HuH-7.5 (cell line): Measurements from ENCODE around the gene MICA.
A peak's percentile ranks its signal among the peaks of the same experiment; 100 is the strongest.
"Not testable (repeated sequence)": the region's sequence is repeated elsewhere in the genome, so short reads cannot be mapped to it uniquely, and the experiment has no call there.

Source experiments
- DNase-seq: peaks from one replicate; pipeline ENCODE4 v3.0.0; 2011; ENCODE audit warnings: low spot score

Gene MICA

GRCh38 chr6:31414148-31414770 lies 10.9 kb downstream of the MICA start:
- not testable (repeated sequence) for DNase-seq

- DNase-seq = no peak
These were observed 11.4 kb downstream of the MICA start for GRCh38 chr6:31414771-31415265.

- no peak for DNase-seq
These were observed 13.1 kb downstream of the MICA start for GRCh38 chr6:31416394-31417014.

GRCh38 chr6:31418251-31418650 lies 14.9 kb downstream of the MICA start:
- DNase-seq = no peak

GRCh38 chr6:31419842-31420241 lies 16.4 kb downstream of the MICA start:
- no peak for DNase-seq

GRCh38 chr6:31420546-31420945 lies 17.2 kb downstream of the MICA start:
- DNase-seq = no peak

- no peak for DNase-seq
These were observed 19.2 kb downstream of the MICA start for GRCh38 chr6:31422587-31422986.

- no peak for DNase-seq
These were observed 20.2 kb downstream of the MICA start for GRCh38 chr6:31423550-31423949.

- no peak for DNase-seq
These were observed 23.3 kb downstream of the MICA start for GRCh38 chr6:31426395-31427354.

- no peak for DNase-seq
These were observed 27.1 kb downstream of the MICA start for GRCh38 chr6:31430449-31430848.

- not testable (repeated sequence) for DNase-seq
These were observed 31.7 kb downstream of the MICA start for GRCh38 chr6:31435051-31435450.

GRCh38 chr6:31438222-31438621 lies 34.8 kb downstream of the MICA start:
- no peak for DNase-seq

GRCh38 chr6:31438677-31439076 lies 35.3 kb downstream of the MICA start:
- DNase-seq = no peak

- DNase-seq = peak; percentile 23
These were observed 38.2 kb downstream of the MICA start for GRCh38 chr6:31441365-31442267.

- no peak for DNase-seq
These were observed 43.1 kb downstream of the MICA start for GRCh38 chr6:31446481-31446880.

GRCh38 chr6:31446999-31447789 lies 43.8 kb downstream of the MICA start:
- not testable (repeated sequence) for DNase-seq

- no peak for DNase-seq
These were observed 47.4 kb downstream of the MICA start for GRCh38 chr6:31450751-31451150.

GRCh38 chr6:31452859-31453258 lies 49.5 kb downstream of the MICA start:
- DNase-seq = no peak

GRCh38 chr6:31453259-31453658 lies 49.9 kb downstream of the MICA start:
- DNase-seq = no peak

- not testable (repeated sequence) for DNase-seq
These were observed 56.5 kb downstream of the MICA start for GRCh38 chr6:31459864-31460263.
